Chondrocyte (in vitro differentiated cells): ENCODE data around the gene OGA. TPM values are rescaled to one million over a fixed set of nuclear protein-coding genes. Genes with fewer than 3 reads are reported as not detected.

Source experiments
- DNase-seq: peaks from one replicate; pipeline ENCODE4 v3.0.0; 2021; ENCODE audit warnings: mixed read lengths, low spot score
- H3K27ac Mint-ChIP-seq: one replicate; pipeline ENCODE4 v1.8.0; 2021; ENCODE audit warnings: mild to moderate bottlenecking, moderate library complexity, mixed read lengths; ENCODE audit not compliant: unreplicated experiment
- H3K27me3 Mint-ChIP-seq: 2 replicates; pipeline ENCODE4 v1.8.0; 2021; ENCODE audit warnings: low read depth, mixed read lengths
- H3K36me3 Mint-ChIP-seq: 2 replicates; pipeline ENCODE4 v1.8.0; 2021; ENCODE audit warnings: low read depth, mixed read lengths
- H3K4me1 Mint-ChIP-seq: 2 replicates; pipeline ENCODE4 v1.8.0; 2021; ENCODE audit warnings: low read depth, mild to moderate bottlenecking, mixed read lengths
- H3K4me3 Mint-ChIP-seq: one replicate; pipeline ENCODE4 v1.8.0; 2021; ENCODE audit warnings: mild to moderate bottlenecking, moderate library complexity, mixed read lengths; ENCODE audit not compliant: unreplicated experiment
- H3K9me3 Mint-ChIP-seq: 2 replicates; pipeline ENCODE4 v1.8.0; 2021; ENCODE audit warnings: low read depth, mixed read lengths
- long read RNA-seq: library from polyadenylated mRNA; stranded (forward); transcript quantifications from one replicate; pipeline ENCODE4 v2.0.0, GENCODE V29; 2021
- total RNA-seq: library from RNA; stranded (reverse); gene quantifications from 3 replicates; pipeline ENCODE4 v1.2.1, GENCODE V29; 2021
- TF ChIP-seq, protein P1 (sequence below): fragments of 200-600 bp; sonication (generic); IDR thresholded peaks from 2 replicates; pipeline ENCODE4 v1.5.0; 2021; ENCODE audit warnings: antibody characterized with exemption, mild to moderate bottlenecking, moderate library complexity

The OGA gene
- 75.5 to 79.2 TPM (median 75.5 TPM) in 3 replicates for total RNA-seq
- long read RNA-seq, full-length matches to known transcripts = 7 of 23 reads
- long read RNA-seq, partial matches to known transcripts = 11 of 23 reads
- long read RNA-seq, other reads (novel, unspliced or antisense) = 5 of 23 reads

DNA sequence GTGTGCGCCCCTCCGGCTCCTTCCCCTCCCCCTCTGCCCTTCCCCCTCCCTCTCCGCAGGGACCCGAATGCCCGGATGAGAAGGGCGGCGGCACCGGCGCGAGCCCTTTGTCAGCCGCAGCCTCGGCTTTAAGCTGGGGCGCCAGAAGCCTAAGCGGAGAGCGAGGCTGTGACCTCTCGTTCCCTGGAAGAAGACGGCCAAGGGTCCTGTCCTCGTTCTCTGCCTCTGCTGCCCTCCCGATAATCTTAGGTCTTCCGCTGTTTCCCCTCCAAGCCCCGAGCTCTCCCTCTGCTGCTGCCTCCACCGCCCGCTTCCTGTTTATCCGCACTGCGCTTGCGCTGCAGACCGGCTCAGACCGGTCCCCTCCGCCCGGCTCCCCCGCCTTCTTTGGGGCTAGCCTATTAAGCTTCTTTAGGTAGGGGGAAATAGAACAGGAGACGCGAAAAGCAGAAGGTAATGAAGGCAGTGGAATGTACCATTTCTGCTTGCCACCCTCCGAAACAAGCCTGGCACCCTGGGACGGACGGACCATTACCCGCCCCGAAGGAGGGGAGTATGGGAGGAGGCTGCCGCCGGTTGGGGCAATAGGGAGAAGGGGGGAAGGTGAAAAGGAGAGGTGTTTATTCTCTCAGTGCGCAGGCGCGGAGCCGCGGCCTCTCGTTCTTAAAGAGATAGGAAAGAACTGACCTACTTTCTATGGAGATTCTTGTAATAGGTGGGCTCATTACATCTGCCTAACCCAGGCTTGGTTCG is at the start of gene OGA:
Gene OGA, minus strand, starts transcription at position 326 of the 753 bp plus-strand sequence. CDS start 422 bp downstream, outside the sequence.
- Mint-ChIP-seq H3K9me3 (no peaks in the 10 kb centered on the region), H3K27ac (peak within 1 kb of the TSS; percentile 100), H3K4me3 (peak within 1 kb of the TSS; percentile 97), H3K4me1 (peaks cover 40% of the 10 kb centered on the region), H3K27me3 (no peaks in the 10 kb centered on the region), H3K36me3 (peaks cover 3% of the 10 kb centered on the region)
- peak; percentile 100 for DNase-seq
- TF ChIP-seq, protein P1, sequence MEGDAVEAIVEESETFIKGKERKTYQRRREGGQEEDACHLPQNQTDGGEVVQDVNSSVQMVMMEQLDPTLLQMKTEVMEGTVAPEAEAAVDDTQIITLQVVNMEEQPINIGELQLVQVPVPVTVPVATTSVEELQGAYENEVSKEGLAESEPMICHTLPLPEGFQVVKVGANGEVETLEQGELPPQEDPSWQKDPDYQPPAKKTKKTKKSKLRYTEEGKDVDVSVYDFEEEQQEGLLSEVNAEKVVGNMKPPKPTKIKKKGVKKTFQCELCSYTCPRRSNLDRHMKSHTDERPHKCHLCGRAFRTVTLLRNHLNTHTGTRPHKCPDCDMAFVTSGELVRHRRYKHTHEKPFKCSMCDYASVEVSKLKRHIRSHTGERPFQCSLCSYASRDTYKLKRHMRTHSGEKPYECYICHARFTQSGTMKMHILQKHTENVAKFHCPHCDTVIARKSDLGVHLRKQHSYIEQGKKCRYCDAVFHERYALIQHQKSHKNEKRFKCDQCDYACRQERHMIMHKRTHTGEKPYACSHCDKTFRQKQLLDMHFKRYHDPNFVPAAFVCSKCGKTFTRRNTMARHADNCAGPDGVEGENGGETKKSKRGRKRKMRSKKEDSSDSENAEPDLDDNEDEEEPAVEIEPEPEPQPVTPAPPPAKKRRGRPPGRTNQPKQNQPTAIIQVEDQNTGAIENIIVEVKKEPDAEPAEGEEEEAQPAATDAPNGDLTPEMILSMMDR = no peak

DNA sequence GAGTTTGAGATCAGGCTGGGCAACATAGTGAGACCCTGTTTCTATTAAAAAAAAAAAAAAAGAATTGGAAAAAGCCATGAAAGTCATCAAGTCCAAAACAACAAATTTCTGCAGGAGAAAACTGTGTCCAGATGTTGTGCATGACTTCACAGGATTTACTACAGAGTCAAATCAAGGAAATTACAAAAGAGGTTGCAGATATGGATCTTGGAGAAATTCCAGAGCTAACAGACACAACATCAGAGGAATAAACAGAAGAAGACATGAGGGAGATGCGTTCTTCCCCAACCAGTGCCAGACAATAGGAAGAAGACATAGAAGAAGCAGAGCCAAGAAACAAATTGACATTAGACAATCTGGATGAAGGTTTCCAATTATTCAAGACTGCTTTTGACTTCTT is 49.7 kb upstream of the OGA start:
- DNase-seq = no peak
- Mint-ChIP-seq H3K9me3 (peaks cover 11% of the 10 kb centered on the region), H3K4me3 (no peak overlapping the region), H3K27ac (no peak overlapping the region), H3K27me3 (no peaks in the 10 kb centered on the region), H3K4me1 (no peaks in the 10 kb centered on the region), H3K36me3 (peaks cover 13% of the 10 kb centered on the region)
- TF ChIP-seq, protein P1 = no peak

DNA sequence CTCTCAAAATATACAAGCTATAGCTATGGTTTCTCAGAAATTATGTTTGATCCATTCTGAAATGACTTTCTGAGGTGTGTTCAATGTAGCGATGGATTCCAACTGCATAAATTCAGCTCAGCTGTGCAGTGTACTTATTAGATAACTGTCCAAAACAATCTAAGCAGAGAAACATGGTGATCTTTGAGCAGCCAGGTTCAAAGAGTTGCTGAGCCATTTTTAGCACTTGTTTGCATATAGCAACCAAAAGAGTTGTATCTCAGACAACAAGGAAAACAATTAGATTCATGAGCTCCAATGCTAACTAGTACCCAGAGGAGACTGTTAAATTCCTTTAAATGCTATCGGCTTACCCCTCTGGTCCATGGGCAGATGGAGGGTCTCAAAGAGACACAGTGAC is 41.3 kb upstream of the OGA start:
- DNase-seq = no peak
- Mint-ChIP-seq H3K4me1 (no peaks in the 10 kb centered on the region), H3K4me3 (no peak overlapping the region), H3K27me3 (no peaks in the 10 kb centered on the region), H3K27ac (no peak overlapping the region), H3K9me3 (peaks cover 12% of the 10 kb centered on the region), H3K36me3 (peaks cover 15% of the 10 kb centered on the region)
- TF ChIP-seq, protein P1 = no peak

DNA sequence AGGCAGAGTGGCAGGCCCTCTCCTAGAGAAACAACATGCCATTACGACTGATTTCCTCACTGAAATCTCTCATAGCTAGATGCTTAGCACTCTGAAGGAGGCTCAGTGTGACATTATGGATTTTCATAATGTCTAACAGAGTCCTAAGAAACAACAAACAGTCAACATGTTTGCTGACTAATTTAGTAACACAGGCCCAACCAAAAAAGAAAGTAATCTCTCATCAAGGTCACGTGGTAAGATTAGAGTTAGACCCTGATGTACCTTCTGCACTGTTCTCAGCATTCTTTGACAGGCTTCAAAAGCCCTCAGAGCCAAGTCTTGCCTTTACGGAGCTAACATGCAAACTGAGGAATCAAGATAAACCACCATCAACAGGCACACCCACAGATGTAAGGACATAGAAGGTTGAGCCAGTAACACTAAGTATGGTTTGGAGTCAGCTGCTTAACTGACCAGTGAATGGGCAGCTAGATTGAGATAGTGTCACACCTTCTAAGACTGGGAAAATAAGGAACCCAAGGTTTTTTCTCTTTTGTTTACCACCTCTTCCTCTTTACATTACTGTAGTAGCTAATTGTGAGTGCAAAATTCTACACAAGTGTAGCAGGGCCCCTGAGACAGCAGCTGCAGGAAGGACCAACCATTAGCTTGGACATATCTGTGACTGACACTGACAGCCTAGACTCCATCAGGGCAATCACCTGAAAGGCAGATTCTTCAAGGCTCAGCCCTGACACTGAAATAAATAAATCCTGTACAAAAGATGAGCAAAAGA is 40.7 kb upstream of the OGA start:
- peaks cover 12% of the 10 kb centered on the region for H3K9me3 Mint-ChIP-seq
- no peaks in the 10 kb centered on the region for H3K27me3 Mint-ChIP-seq
- H3K4me3 Mint-ChIP-seq = no peak overlapping the region
- DNase-seq = no peak
- H3K36me3 Mint-ChIP-seq = peaks cover 15% of the 10 kb centered on the region
- TF ChIP-seq, protein P1 = no peak
- H3K4me1 Mint-ChIP-seq = no peaks in the 10 kb centered on the region
- H3K27ac Mint-ChIP-seq = no peak overlapping the region

DNA sequence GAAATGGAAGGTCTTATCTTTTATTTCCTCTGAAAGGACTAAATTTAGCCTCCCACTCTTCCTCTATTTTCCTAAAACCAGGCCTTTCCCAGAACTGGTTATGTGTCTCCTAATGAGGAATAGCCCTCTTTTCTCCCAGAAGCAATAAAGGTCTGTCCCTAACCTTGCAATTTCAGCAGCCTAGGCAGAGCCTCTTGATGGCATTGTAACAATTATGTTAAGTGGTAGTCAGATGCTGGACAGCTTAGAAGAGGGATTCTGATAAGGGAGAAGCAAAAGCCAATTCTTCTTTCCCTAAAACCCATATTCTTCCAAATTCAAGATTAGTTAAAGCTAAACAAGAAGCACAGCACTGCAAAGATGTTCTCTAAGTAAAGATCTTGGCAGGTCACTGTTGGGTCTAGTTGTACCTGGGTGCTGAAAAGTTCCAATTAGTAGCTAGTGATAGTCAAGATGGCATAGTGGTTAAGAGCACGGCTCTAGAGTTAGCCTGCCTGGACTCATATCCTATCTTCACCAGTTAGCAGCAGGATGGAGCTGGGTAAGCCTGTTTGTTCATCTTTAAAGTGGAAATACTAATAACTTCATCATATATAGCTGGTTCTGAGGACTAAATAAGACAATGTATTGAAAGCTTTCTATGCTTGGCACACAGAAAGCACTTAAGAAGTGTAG is 39.7 kb upstream of the OGA start:
- Mint-ChIP-seq H3K27ac (no peak overlapping the region), H3K27me3 (no peaks in the 10 kb centered on the region), H3K4me3 (no peak overlapping the region), H3K4me1 (no peaks in the 10 kb centered on the region), H3K36me3 (peaks cover 15% of the 10 kb centered on the region), H3K9me3 (peaks cover 12% of the 10 kb centered on the region)
- TF ChIP-seq, protein P1 = no peak
- DNase-seq = no peak
